WI38 (cell line): ENCODE measurements around the gene NFATC2.

ENCODE experiments used
- H3K4me3 ChIP-seq: 2 replicates; pipeline ENCODE4 v1.5.1; 2011; ENCODE audit warnings: low read depth, mild to moderate bottlenecking, control low read depth, low read length
- TF ChIP-seq, protein P1 (sequence below): IDR thresholded peaks from 2 replicates; pipeline ENCODE4 v1.5.1; 2012; ENCODE audit warnings: low read depth, mild to moderate bottlenecking, control low read depth, low read length

Gene NFATC2

GRCh38 chr20:51392614-51393186 lies 149.8 kb downstream of the NFATC2 start:
- TF ChIP-seq, protein P1, sequence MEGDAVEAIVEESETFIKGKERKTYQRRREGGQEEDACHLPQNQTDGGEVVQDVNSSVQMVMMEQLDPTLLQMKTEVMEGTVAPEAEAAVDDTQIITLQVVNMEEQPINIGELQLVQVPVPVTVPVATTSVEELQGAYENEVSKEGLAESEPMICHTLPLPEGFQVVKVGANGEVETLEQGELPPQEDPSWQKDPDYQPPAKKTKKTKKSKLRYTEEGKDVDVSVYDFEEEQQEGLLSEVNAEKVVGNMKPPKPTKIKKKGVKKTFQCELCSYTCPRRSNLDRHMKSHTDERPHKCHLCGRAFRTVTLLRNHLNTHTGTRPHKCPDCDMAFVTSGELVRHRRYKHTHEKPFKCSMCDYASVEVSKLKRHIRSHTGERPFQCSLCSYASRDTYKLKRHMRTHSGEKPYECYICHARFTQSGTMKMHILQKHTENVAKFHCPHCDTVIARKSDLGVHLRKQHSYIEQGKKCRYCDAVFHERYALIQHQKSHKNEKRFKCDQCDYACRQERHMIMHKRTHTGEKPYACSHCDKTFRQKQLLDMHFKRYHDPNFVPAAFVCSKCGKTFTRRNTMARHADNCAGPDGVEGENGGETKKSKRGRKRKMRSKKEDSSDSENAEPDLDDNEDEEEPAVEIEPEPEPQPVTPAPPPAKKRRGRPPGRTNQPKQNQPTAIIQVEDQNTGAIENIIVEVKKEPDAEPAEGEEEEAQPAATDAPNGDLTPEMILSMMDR, result no peak
- H3K4me3 ChIP-seq, result no peak overlapping the region

GRCh38 chr20:51391926-51392325 lies 150.6 kb downstream of the NFATC2 start:
- H3K4me3 ChIP-seq, result no peak overlapping the region
- TF ChIP-seq, protein P1, result no peak

DNA sequence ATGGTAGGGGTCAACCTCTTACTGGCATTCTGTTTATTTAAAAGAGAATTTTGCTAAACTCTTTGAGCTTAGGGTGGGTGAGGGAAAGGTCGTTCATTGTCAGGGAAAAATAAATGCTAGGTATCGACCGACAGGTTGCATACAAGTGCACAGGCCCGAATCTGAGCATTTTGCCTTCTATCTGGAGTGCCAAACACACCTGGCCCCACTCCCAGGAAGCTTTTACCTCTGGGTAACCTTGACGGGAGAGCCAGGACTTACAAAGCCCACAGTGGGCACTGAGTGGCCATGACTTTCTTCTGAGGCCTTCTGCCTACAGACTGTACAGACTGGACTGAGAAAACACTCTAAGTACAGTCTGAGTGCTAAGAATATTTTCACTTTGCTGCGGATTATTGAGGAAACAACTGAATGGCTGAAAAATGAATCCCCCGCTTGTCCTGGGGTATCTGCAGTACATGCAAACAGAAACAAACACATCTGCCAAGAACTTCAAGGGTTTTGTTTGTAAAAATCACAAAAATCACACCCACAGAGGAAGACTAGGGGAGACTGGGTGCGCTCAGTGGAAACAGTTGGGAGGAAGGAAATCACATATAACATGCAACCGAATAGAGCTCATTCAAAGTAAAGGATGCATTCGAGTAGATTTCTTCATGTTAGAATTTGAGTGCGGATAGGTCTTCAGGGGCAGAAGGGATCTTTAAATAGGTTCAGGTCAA lies 152.8 kb downstream of the NFATC2 start:
- TF ChIP-seq, protein P1, result no peak
- no peak overlapping the region for H3K4me3 ChIP-seq

GRCh38 chr20:51388756-51389542 lies 153.6 kb downstream of the NFATC2 start:
- H3K4me3 ChIP-seq, result no peak overlapping the region

GRCh38 chr20:51388227-51388626 lies 154.3 kb downstream of the NFATC2 start:
- TF ChIP-seq, protein P1, result no peak
- H3K4me3 ChIP-seq, result no peak overlapping the region

More at GRCh38 chr20:51388756-51389542, 153.6 kb downstream of the NFATC2 start:
- TF ChIP-seq, protein P1, result no peak

- TF ChIP-seq, protein P1, result no peak
- H3K4me3 ChIP-seq, result no peak overlapping the region
Measured at GRCh38 chr20:51387125-51387875, 155.2 kb downstream of the NFATC2 start.
